ENCODE measurements around the gene NCAPG2.

The NCAPG2 gene

GRCh38 chr7:158723266-158723665 is 18.7 kb upstream of the NCAPG2 start:
- no peak for TF ChIP-seq CTCF (IDR thresholded peaks at IDR 0.05; ENCODE audit: low read depth, low read length)
- no peak overlapping the region for H3K4me3 ChIP-seq (ENCODE audit: low read depth, low read length)

GRCh38 chr7:158722574-158723237 is 18.1 kb upstream of the NCAPG2 start:
- TF ChIP-seq CTCF (IDR thresholded peaks at IDR 0.05; ENCODE audit: low read depth, low read length), result no peak
- no peak overlapping the region for H3K4me3 ChIP-seq (ENCODE audit: low read depth, low read length)

DNA sequence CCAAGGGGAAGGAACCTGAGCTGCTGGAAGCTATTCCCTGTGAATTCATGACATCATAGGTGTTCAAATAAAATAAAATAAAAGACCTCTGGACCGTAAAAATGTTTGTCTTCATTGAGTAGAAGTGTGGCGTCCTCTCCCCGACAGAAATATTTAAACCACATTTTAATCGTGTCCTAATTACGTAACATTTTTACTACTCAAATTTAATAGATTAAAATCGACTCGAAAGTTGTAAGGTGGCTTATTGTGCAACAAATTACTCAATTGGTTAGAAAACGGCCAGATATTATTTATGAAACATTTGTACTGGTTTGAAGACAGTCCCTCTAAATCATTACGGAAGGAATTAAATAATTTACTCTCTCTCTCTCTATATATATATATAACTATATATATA is 15.5 kb upstream of the NCAPG2 start:
- no peak for TF ChIP-seq CTCF (IDR thresholded peaks at IDR 0.05; ENCODE audit: low read depth, low read length)
- H3K4me3 ChIP-seq (ENCODE audit: low read depth, low read length), result no peak overlapping the region

DNA sequence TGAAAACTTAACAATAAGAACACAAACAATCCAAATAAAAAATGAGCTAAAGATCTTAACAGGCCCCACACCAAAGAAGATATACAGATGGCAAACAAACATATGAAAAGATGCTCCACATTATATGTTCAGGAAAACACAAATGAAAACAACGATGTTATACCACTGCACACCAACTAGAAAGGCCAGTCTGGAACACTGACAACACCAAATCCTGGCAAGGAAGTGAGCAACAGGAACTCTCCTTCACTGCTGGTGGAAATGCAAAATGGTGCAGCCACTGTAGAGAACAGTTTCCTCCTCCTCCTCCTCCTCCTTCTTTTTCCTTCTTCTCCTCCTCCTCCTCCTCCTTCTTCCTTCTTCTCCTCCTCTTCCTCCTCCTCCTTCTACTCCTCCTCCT is 12.2 kb upstream of the NCAPG2 start:
- H3K4me3 ChIP-seq (ENCODE audit: low read depth, low read length), result no peak overlapping the region
- no peak for TF ChIP-seq CTCF (IDR thresholded peaks at IDR 0.05; ENCODE audit: low read depth, low read length)

- no peak overlapping the region for H3K4me3 ChIP-seq (ENCODE audit: low read depth, low read length)
- TF ChIP-seq CTCF (IDR thresholded peaks at IDR 0.05; ENCODE audit: low read depth, low read length), result no peak
These were observed 6.1 kb upstream of the NCAPG2 start for GRCh38 chr7:158710651-158711102.

DNA sequence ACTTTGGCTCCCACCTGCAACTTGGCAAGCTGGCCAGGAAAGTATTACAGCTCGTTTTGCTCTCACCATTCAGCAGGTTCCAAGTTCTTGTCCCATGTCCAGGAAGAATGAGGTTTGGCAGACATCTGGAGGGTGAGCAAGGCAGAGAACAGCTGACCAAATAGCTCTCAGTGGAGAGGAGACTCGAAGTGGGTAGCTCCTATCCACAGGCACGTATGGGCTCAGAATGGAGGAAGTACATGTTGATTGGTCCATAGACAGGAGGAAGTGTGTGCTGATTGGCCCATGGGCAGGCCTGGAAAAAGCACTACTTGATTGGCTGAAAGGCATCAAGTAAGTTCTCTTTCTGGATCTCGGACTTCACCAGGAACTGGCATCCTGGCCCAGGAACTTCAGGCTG is 3.0 kb upstream of the NCAPG2 start:
- no peak for TF ChIP-seq CTCF (IDR thresholded peaks at IDR 0.05; ENCODE audit: low read depth, low read length)
- H3K4me3 ChIP-seq (ENCODE audit: low read depth, low read length), result no peak overlapping the region

GRCh38 chr7:158706710-158707590 is 2.3 kb upstream of the NCAPG2 start:
- TF ChIP-seq CTCF (IDR thresholded peaks at IDR 0.05; ENCODE audit: low read depth, low read length), result no peak
- no peak overlapping the region for H3K4me3 ChIP-seq (ENCODE audit: low read depth, low read length)

All from WI38 (cell line).